ENCODE results near the gene KCNH2. TPM values are rescaled to one million over a fixed set of nuclear protein-coding genes. Genes with fewer than 3 reads are reported as not detected.

Gene KCNH2
- total RNA-seq, 1 donor = not detected

DNA sequence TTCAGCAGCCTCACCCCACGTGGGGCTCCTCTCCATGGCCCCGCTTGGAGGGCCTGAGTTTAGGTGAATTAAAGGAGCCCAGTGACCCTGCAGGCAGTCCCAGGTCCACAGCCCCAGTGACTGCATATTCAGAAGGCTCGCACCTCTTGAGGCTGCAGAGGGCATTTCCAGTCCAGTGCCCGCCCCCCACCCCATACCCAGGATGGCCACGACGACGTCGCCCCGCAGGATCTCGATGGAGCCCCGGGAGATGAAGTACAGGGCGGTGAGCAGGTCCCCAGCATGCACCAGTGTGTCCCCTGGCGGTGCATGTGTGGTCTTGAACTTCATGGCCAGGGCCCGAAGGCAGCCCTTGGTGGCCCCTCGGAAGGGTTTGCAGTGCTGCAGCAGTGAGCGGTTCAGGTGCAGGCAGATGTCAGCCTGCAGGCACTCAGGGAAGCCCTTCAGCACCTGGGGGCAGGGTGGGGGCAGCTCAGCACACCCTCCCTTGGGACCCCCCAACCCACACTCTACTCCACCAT, 28.1 kb downstream of the KCNH2 start:
- no peak overlapping the region for H3K27ac ChIP-seq (ENCODE audit: low read depth, low read length)
- H3K4me2 ChIP-seq (ENCODE audit: insufficient read depth, low read length) = no peak overlapping the region
- peak; percentile 91 for DNase-seq (ENCODE audit: insufficient read length, low spot score, missing footprints)
- H3K9me3 ChIP-seq (ENCODE audit: low read depth, low read length) = no peaks in the 10 kb centered on the region
- no peak overlapping the region for H2AFZ ChIP-seq (ENCODE audit: low read length)
- no peaks in the 10 kb centered on the region for H3K4me1 ChIP-seq (ENCODE audit: insufficient read depth, low read length)
- H3K27me3 ChIP-seq (ENCODE audit: insufficient read depth, low read length) = no peaks in the 10 kb centered on the region
- TF ChIP-seq, protein P1, sequence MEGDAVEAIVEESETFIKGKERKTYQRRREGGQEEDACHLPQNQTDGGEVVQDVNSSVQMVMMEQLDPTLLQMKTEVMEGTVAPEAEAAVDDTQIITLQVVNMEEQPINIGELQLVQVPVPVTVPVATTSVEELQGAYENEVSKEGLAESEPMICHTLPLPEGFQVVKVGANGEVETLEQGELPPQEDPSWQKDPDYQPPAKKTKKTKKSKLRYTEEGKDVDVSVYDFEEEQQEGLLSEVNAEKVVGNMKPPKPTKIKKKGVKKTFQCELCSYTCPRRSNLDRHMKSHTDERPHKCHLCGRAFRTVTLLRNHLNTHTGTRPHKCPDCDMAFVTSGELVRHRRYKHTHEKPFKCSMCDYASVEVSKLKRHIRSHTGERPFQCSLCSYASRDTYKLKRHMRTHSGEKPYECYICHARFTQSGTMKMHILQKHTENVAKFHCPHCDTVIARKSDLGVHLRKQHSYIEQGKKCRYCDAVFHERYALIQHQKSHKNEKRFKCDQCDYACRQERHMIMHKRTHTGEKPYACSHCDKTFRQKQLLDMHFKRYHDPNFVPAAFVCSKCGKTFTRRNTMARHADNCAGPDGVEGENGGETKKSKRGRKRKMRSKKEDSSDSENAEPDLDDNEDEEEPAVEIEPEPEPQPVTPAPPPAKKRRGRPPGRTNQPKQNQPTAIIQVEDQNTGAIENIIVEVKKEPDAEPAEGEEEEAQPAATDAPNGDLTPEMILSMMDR (IDR thresholded peaks at IDR 0.05; ENCODE audit: extremely low read depth, low read depth, low read length) = no peak
- no peak overlapping the region for H3K4me3 ChIP-seq (ENCODE audit: insufficient read depth, low read length)
- H3K36me3 ChIP-seq (ENCODE audit: insufficient read depth, low read length) = no peaks in the 10 kb centered on the region
- no peaks in the 10 kb centered on the region for H3K79me2 ChIP-seq (ENCODE audit: insufficient read depth, low read length)
- H4K20me1 ChIP-seq (ENCODE audit: insufficient read depth, low read length) = peaks cover 2% of the 10 kb centered on the region

DNA sequence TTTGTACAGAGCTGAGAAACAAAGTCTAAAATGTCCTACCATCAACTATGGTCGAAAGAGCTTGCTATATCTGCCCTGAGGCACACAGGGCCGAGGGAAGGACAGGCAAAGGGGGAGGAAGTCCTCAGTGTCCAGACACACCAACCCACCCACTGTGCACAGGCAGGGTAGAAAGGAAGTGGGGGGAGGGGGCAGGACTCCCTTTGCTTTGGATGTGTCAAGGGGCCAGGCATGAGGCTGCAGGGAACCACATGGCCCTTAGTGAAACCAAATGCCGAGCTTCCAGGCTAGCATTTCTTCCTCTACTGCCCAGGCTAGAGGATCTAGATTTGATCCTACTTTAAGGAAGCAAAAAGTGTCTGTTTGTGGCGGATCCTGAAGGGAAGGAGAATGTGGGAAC, 28.6 kb downstream of the KCNH2 start:
- Histone ChIP-seq H3K36me3 (ENCODE audit: insufficient read depth, low read length) (no peaks in the 10 kb centered on the region), H3K27me3 (ENCODE audit: insufficient read depth, low read length) (no peaks in the 10 kb centered on the region), H3K27ac (ENCODE audit: low read depth, low read length) (no peak overlapping the region), H2AFZ (ENCODE audit: low read length) (no peak overlapping the region), H3K4me1 (ENCODE audit: insufficient read depth, low read length) (no peaks in the 10 kb centered on the region), H3K4me2 (ENCODE audit: insufficient read depth, low read length) (no peak overlapping the region), H3K79me2 (ENCODE audit: insufficient read depth, low read length) (no peaks in the 10 kb centered on the region), H3K9me3 (ENCODE audit: low read depth, low read length) (no peaks in the 10 kb centered on the region), H3K4me3 (ENCODE audit: insufficient read depth, low read length) (no peak overlapping the region), H4K20me1 (ENCODE audit: insufficient read depth, low read length) (peaks cover 2% of the 10 kb centered on the region)
- TF ChIP-seq, protein P1 (IDR thresholded peaks at IDR 0.05; ENCODE audit: extremely low read depth, low read depth, low read length) = no peak
- DNase-seq (ENCODE audit: insufficient read length, low spot score, missing footprints) = peak; percentile 88

DNA sequence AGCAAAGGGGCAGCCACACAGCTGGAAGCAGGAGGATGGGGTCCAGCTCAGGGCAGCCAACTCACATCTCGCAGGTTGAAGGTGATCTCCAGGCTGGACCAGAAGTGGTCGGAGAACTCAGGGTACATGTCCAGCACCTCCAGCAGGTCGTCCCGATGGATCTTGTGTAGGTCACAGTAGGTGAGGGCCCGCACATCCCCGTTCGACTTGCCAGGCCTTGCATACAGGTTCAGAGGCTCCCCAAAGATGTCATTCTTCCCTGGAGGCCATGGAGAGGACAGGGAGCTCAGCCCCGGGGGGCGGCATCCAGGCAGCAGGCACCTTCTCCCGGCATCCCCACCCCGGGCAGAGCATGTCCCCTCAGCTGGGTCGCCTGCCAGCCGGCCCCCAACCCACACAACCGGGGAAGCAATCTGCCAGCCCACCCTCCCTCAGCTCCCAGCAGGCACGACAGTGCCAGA, 29.3 kb downstream of the KCNH2 start:
- H3K9me3 ChIP-seq (ENCODE audit: low read depth, low read length) = no peaks in the 10 kb centered on the region
- H2AFZ ChIP-seq (ENCODE audit: low read length) = no peak overlapping the region
- H3K79me2 ChIP-seq (ENCODE audit: insufficient read depth, low read length) = no peaks in the 10 kb centered on the region
- DNase-seq (ENCODE audit: insufficient read length, low spot score, missing footprints) = peak; percentile 76
- peaks cover 2% of the 10 kb centered on the region for H4K20me1 ChIP-seq (ENCODE audit: insufficient read depth, low read length)
- no peaks in the 10 kb centered on the region for H3K27me3 ChIP-seq (ENCODE audit: insufficient read depth, low read length)
- no peaks in the 10 kb centered on the region for H3K4me1 ChIP-seq (ENCODE audit: insufficient read depth, low read length)
- TF ChIP-seq, protein P1 (IDR thresholded peaks at IDR 0.05; ENCODE audit: extremely low read depth, low read depth, low read length) = no peak
- no peak overlapping the region for H3K4me3 ChIP-seq (ENCODE audit: insufficient read depth, low read length)
- H3K27ac ChIP-seq (ENCODE audit: low read depth, low read length) = no peak overlapping the region
- H3K36me3 ChIP-seq (ENCODE audit: insufficient read depth, low read length) = no peaks in the 10 kb centered on the region
- H3K4me2 ChIP-seq (ENCODE audit: insufficient read depth, low read length) = no peak overlapping the region

DNA sequence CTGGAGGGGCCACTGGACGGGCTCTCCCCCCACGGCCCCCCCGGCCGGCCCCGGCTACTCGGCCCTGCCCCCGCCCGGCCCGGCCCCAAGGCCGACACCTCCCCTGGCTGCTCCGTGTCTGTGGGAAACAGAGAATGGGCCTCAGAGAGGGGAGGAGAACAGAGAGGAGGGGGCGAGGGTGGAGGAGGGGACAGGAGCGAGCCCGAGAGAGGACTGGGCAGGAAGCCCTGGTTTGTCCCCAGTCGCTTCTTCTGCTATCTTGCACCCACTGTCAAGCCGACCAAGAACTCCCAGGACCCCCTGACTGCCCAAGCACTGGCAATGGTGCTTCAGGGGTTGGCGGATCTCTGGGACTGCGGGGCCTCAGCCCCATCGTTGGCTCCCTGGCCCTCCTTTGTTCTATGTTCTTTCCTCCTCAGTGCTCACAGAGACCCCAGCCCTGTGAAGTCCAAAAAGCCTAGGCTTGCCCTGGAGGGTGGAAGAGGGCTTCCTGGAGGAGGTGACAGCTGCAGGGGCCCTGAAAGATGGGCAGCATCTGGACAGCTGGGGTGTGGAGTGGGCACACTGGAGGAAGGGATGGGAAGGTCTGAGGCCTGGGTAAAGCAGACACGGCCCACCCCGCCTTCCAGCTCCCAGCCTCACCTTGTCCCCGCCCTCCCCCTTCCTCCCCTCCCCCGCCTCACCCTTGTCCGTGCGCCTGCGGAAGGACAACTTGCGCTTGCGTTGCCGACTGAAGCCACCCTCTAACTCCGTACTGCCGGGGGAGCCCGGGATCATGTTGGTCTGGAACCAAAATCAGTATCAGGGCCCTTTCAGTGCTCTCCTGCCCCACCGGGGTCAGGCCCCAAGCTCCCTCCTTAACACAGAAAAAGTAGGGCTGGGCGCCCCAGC, 30.1 kb downstream of the KCNH2 start:
- Histone ChIP-seq H3K27me3 (ENCODE audit: insufficient read depth, low read length) (no peaks in the 10 kb centered on the region), H3K4me3 (ENCODE audit: insufficient read depth, low read length) (no peak overlapping the region), H3K4me1 (ENCODE audit: insufficient read depth, low read length) (no peaks in the 10 kb centered on the region), H3K4me2 (ENCODE audit: insufficient read depth, low read length) (no peak overlapping the region), H3K27ac (ENCODE audit: low read depth, low read length) (no peak overlapping the region), H3K79me2 (ENCODE audit: insufficient read depth, low read length) (no peaks in the 10 kb centered on the region), H2AFZ (ENCODE audit: low read length) (no peak overlapping the region), H3K9me3 (ENCODE audit: low read depth, low read length) (no peaks in the 10 kb centered on the region), H4K20me1 (ENCODE audit: insufficient read depth, low read length) (peaks cover 2% of the 10 kb centered on the region), H3K36me3 (ENCODE audit: insufficient read depth, low read length) (no peaks in the 10 kb centered on the region)
- DNase-seq (ENCODE audit: insufficient read length, low spot score, missing footprints) = peak; percentile 86
- TF ChIP-seq, protein P1 (IDR thresholded peaks at IDR 0.05; ENCODE audit: extremely low read depth, low read depth, low read length) = no peak

Data from osteoblast (primary cell).